ENCODE results near the gene ZBTB45.
"Not testable (repeated sequence)": the region's sequence is repeated elsewhere in the genome, so short reads cannot be mapped to it uniquely, and the experiment has no call there.

ZBTB45 gene

DNA sequence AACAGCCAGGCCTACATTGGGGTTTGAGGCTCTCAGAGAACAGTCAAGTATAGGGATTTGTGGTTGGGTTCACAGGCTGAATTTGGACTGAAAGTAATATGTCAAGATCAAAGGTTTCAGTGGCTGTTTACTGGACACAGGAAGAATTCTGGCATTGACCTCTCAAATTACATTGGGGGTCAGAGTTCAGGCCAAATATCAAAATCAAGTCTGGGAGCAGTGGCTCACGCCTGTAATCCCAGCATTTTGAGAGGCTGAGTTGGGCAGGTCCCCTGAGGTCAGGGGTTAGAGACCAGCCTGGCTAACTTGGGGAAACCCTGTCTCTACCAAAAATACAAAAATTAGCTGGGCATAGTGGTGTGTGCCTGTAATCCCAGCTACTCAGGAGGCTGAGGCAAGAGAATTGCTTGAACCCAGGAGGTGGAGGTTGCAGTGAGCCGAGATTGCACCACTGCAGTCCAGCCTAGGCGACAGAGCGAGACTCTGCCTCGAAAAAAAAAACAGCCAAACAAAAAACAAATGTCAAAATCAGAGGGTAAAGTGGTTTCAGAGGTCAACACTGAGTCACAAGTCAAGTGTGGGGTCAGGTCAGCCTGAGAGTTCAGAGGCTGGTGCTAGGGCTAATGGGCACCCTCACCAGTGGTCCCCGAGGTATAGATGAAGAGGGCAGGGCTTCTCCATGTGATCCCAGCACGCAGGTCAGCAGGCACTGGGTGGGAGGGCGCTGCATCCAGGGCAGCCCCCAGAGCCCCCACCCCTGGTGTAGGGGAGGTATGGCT is 9.3 kb downstream of the ZBTB45 start:
- DNase-seq: no peak

DNA sequence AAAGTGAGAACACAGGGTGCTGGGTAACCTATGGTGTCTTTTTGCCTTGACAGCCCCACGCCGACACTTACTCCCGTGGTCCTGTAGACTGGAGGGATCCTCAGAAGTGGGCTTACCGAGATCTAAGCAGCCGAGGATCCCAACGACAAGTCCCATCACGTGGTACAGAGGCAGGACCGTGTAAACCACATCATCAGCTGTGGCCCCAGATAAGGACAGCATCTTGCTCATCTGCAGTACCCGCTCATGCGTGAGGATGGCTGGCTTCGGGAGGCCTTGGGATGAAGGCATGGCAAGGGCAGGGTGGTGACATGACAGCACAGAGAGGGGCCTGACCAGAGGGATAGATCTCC is 9.9 kb downstream of the ZBTB45 start:
- no peak for DNase-seq

DNA sequence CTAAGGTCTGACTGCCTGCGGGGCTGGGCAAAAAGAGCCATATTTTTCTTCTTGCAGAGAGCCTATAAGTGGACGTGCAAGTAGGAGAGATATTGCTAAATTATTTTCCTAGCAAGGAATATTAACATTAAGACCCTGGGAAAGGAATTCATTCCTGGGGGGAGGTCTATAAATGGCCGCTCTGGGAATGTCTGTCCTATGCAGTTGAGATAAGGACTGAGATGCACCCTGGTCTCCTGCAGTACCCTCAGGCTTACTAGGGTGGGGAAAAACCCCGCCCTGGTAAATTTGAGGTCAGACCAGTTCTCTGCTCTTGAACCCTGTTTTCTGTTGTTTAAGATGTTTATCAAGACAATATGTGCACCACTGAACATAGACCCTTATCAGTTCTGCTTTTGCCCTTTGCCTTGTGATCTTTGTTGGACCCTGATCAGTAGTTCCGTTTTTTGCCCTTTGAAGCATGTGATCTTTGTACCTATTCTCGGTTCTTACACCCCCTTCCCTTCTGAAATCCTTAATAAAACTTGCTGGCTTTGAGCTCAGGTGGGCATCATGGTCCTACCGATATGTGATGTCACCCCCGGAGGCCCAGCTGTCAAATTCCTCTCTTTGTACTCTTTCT is 11.9 kb downstream of the ZBTB45 start:
- DNase-seq: not testable (repeated sequence)

- no peak for DNase-seq
These were observed 19.4 kb downstream of the ZBTB45 start for GRCh38 chr19:58500242-58500641.

DNA sequence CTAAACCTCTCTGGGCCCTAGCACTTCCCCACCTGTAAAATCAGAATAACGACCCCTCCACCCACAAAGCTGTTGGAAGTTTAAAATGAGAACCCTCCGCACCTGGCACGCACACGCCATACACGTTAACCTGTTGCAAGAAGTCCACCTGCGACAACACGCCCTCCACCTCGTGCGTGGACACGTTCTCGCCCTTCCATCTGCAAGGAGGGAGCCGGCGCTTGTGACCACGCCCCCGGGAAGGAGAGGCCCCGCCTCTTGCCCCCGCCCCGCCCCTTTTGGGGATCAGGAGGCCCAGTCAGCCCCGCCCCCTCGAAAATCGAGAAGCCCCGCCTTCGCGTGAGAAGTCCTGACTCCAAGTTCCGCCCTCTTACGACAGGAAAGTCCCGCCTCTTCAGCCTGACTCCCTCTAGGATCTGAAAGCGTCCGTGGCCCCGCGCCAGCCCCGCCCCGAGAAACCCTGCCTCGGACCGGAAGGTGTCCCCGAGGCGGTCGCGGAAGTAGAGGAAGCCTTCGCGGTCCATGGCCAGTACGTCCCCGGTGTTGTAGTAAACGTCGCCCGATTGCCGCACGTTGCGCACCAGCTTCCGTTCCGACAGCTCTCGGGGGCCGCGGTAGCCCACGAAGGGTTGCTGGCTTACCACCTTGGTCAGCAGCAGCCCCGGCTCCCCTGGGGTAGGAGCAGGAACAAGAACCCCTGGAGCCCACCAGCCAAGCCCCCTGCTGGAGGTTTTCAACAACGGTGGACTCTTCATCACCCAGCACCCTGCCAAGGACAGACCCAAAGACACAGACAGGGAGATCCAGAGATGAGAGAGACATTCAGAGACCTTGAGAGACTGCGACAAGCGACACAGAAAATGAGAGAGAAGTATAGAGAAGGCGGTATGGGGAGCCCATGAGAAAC is 20.3 kb downstream of the ZBTB45 start:
- DNase-seq: peak; percentile 97

- DNase-seq: no peak
These were observed 21.1 kb downstream of the ZBTB45 start for GRCh38 chr19:58498316-58499020.

DNA sequence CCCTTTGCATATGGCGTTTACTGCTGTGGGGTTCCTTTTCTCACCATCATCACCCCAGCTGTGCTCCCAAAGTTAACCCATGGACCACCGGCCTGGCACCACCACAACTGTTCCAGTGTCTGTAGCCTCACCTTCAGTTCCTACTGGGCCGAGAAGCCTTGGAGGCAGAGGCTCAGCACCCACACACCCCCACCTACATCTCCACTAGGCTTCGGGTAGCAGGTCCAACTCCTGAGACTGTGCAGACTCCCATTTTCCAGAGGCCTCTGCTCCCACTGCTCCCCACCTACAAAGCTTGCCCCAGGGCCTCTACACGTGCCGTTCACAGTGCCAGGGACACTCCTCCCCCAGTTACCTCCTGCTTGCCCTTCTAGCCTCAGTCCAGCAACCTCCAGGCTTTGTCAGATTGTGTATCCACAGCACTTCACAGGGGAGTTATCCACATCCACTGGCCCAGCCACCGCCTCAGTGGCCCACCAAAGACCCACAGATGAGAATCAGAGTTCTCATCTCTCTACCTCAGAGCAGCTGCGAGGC is 21.9 kb downstream of the ZBTB45 start:
- DNase-seq: no peak

DNA sequence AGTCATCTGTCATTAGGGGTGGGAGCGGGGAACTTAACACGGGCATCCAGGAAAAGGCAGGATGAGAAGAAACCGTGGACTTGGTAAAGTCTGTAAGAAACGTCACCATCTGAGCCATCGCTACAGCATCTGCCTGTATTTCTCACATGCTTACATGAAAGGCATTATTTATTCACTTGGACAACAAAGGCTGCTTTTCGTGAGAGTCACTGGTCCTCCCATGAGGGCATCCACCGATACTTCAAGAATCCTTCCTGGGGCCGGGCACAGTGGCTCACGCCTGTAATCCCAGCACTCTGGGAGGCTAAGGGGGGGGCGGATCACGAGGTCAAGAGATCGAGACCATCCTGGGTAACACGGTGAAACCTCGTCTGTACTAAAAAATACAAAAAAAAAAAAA is 27.3 kb downstream of the ZBTB45 start:
- DNase-seq: no peak

DNA sequence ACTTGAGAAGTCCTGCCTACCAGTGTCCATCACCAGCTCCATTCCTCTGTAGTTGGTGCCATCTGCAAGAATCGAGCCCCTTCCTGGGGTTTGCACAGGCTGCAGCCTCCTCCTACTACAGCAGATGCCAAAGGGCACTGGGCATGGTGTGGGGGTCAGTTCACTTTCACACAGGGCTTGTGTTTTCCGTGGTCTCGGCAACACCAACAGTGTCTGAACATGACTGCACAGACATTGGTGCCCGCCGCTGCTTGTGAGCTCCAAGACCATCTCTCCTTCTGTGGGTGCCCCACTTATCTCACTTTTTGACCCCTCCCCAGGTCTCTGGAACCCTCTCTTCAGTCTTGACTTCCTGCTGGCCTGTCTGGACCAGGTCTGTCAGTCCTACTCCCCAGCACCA is 28.2 kb downstream of the ZBTB45 start:
- DNase-seq: no peak

- DNase-seq: not testable (repeated sequence)
These were observed 35.3 kb downstream of the ZBTB45 start for GRCh38 chr19:58484349-58484748.

GRCh38 chr19:58483776-58484175 is 35.8 kb downstream of the ZBTB45 start:
- DNase-seq: no peak

- no peak for DNase-seq
These were observed 37.2 kb downstream of the ZBTB45 start for GRCh38 chr19:58482372-58482771.

- no peak for DNase-seq
These were observed 38.8 kb downstream of the ZBTB45 start for GRCh38 chr19:58480831-58481230.

DNA sequence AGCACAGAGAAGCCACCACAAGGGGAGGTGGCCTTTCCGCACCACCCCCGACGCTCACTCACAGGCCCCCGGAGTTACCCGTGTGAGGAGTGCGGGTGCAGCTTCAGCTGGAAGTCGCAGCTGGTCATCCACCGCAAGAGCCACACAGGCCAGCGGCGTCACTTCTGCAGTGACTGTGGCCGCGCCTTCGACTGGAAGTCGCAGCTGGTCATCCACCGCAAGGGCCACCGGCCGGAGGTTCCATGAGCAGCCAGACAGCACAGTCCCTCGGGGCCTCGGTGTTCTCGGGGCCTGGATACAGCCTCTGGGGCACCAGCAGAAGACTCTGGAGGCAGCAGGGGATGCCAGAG is 39.2 kb downstream of the ZBTB45 start:
- DNase-seq: no peak

DNA sequence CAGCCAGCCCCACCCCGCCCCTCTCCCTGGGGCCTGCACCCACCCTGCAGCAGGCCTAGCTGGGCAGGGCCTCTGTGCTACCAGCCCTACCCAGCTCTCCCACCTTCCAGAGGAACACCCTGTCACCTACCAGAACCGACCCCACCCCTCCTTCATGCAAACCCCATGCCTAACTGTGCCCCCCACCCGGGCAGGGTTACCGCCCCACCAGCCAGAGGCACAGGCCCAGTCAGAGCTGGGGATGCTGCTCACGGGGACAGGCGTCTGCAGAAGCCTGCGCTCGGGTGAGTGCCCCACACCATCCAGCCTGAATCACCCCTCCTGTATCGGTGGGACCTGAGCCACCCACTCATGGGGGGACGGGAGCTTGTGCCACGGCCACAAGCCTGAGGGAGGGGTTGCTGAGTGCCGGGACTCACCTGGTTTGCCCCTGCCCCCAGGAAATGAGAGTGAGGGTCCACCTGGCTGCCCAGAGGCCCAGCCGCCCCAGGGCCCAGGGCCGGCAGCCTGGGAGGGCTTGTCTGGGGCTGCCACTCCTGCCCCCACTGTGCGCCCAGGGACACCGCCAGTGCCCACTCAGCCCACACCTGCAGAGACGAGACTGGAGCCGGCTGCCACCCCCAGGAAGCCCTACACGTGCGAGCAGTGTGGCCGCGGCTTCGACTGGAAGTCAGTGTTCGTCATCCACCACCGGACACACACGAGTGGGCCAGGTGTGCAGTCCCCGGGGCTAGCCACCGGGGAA is 39.7 kb downstream of the ZBTB45 start:
- no peak for DNase-seq

DNA sequence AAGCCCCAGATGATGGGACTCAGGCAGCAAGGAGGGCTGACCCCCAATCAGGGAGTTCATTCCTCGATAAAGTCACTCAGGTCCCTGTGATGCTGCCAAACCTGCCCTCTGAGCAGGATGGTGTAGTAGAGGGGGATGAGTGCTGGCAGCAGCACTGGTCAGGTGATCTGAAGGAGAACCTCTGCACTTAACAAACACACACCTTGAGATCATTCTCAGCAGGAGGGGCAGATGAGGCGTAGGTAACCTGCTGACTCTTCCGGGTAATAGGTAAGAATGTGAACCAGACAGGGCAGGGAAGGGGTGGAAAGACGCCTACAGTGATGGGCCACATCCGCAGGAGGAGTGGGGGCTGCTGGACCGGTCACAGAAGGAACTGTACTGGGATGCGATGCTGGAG is 40.3 kb downstream of the ZBTB45 start:
- DNase-seq: no peak

- no peak for DNase-seq
These were observed 41.7 kb downstream of the ZBTB45 start for GRCh38 chr19:58477871-58478270.

DNA sequence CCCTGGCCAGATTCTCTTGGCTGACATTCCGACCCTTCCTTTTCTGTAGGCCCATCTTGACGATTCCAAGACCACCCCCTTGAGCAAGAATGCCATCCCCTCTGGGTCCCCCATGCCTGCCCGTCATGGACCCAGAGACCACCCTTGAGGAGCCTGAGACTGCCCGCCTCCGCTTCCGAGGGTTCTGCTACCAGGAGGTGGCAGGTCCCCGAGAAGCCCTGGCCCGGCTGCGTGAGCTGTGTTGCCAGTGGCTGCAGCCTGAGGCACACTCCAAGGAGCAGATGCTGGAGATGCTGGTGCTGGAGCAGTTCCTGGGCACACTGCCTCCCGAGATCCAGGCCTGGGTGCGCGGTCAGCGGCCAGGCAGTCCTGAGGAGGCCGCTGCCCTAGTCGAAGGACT is 42.5 kb downstream of the ZBTB45 start:
- DNase-seq: no peak

DNA sequence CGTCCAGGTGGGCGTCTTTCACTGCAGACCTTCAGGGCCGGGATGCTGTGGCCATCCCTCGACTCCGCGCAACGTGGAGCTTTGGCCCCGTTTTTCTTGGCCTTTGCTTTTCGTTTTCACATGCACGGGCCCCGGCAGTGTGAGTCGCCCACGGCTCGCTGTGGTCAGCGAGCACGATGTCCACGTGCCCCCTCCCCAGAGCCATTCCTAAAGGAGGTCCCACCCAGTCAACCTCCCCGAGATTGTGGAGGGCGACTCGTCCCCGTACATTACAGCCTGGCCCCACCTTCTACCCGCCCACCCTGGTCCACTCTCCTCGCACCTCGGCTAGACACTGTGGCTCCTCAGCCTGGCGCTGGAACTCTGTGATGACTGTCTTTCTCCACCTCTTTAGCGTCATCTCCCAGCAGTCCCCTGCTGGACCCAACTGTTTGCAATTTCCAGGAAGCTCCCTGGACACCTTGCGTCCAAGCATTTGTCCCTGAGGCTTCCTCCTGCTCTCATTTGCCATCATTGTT is 43.1 kb downstream of the ZBTB45 start:
- no peak for DNase-seq

DNA sequence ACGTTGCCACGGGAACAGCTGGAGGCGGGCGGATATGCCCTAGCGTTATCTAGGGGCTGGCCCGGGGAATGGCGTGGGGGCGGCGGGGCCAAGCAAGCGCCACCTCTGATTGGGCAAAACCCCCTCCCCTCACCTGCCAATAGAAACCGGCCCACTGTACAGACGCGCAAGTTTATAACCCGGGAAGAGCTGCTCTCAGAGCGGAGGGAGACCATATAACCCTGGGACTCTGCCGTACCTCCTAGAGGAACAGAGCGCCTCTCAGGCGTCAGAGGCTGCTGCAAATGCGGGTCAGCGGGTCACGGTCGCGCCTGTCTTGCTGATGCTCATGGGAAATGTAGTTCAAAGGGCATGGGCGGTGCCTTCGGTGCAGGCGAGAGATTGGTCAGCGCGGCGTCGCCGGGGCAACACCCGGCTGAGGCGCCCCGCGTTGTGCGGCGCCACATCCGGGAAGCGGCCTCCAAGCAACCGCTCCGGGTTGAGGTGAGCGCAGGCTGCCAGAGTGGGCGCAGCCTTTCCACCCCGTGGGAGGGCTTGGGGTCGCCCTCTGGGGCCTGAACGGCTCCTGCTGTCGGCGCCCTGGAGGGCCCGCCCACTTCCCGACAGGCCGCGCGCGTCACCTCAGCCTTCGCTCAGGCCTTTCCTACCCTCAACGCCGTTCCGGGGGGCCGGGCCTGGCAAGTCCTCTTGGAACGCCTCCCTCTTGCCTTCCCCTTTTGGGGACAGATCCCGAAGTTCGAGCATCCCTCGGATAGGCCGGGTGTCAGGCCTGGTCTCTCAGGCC is 43.7 kb downstream of the ZBTB45 start, which contains the start of gene ZNF446:
ZNF446 (plus strand) TSS at position 639 of the 784 bp plus-strand sequence. CDS start 867 bp downstream, outside the sequence.
- peak; percentile 95 for DNase-seq

Measured in activated naive CD4-positive, alpha-beta T cell treated with anti-CD3 and anti-CD28 coated beads, Interleukin-2, amount 50 U/mL, for 16 hours (primary cell).